GM21528 (cell line): ENCODE results near the gene ITGA11.

Source experiments
- ATAC-seq: cut with Tn5 transposase; IDR thresholded peaks from one replicate; pipeline ENCODE4 v1.9.1; 2021; ENCODE audit warnings: mild to moderate bottlenecking, moderate library complexity; ENCODE audit not compliant: unreplicated experiment, low FRiP score

ITGA11 gene

DNA sequence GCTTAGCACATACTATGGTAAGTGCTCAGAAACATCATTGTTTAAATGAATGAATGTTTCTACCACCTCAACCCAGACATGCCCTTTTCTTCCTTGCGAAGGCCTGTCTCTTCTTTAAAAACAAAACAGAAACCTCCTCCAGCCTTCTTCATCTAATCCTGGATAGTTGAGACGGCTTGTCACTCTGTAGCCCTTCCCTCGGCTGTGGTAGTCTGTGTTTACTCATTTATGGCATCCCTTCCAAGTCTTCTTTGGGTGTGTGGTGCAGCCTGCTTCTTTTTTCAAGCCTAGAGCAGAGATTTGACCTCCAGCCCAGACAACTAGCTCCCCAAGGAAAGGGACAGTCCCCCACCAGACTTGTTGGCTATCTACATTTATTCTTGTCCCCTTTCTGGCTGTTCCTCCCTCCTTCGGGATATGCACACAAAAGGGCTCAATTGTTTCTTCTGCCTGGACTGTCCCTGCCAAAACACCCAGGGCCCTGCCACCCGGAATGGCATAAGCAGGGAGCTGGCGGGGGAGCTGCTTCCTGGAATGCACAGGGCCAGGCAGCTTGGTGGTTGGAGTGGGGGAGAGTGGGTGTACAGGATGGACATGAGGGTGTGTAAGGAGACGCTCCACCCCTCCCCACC lies 67.8 kb downstream of the ITGA11 start:
- no peak for ATAC-seq

DNA sequence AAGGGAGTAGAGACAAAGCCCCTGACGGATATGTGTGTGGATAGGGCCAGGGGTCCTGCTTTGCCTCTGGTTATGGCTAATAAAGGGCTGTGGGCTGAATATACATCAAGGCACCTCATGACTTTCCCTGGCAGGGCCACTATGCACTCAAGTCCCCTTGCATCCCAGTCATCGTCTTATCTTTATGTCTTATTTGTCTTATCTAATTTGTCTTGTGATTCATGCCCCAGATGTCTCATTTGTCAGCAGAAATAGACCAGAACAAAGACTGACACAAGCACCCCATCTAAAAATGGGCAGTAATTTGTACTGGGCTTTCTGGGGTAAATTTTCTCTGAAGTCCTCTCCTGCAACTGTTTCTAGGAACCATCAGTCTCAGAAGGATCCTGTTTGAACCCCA lies 68.6 kb downstream of the ITGA11 start:
- no peak for ATAC-seq

DNA sequence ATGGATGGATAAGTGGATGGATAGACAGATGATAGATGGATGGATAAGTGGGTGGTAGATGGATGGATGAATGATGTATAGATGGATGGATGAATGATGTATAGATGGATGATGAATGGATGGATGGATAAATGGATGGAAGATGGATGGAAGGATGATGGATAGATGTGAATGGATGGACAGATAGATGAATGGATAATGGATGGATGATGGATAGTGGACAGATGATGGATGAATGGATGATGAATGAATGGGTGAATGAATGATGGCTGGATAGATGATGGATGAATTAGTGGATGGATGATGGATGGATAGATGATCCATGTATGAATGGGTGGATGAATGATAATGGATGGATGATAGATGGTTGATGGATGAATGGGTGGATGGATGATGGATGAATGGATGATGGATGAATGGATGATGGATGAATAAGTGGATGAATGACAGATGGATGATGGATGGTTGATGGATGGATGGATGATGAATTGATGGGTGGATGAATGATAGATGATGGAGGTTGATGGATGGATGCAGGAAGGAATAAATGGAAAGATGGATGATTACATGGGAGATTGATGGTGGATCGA lies 69.3 kb downstream of the ITGA11 start:
- no peak for ATAC-seq

DNA sequence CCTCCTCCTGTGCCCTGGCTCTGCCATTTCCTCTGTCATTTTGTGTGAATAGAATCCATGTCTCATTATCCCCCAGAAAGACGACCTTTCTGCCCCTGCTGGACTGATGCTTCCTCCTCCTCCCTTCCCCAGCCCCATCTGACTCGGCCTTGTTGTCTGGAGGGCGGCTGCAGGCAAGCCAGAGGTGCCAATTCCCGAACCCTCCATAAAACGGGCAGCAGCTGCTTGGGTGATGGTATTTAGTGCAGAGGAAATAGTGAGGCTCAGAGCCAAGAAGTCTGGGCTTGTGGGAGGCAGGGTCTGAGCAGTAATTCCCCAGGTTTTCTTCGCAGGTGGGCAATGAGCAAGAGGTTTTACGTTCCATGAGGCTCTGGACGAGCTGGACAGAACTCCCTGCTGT lies 71.2 kb downstream of the ITGA11 start:
- ATAC-seq = no peak

DNA sequence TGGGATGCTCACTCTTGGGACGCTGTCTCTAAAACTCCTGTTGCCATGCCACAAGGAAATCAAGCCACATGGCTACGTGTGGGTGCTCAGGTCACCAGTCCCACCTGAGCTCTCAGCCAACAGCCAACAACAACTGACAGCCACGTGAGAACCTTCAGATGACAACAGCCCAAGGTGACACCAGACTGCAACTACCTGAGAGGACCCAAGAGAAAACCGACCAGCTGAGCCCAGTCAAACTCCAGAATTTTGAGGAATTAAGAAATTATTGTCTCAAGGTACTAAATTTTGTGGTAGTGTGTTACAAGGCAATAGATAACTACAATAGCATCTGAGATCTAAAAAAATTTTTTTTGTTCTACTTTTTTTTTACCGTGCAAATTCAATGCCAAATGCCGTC lies 75.2 kb downstream of the ITGA11 start:
- ATAC-seq = no peak

DNA sequence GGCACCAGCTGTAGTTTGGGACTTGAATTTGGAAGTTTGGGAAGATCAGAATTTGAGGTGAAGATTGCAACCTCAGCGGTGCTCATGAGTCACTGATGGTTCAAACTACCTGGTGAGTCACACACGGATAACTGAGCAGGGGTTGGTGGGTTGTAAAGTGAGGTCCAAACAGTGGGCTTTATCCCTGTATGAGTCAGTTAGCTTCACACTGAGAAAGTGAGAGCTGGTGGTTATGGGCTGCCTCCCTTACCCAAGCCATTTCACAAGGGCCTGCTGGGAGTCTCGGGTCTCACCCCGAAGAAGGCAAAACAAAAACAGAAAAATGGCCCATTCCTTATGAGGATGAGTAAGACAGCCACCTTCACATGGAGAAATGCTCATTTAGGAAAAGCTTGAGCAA lies 77.0 kb downstream of the ITGA11 start:
- no peak for ATAC-seq

DNA sequence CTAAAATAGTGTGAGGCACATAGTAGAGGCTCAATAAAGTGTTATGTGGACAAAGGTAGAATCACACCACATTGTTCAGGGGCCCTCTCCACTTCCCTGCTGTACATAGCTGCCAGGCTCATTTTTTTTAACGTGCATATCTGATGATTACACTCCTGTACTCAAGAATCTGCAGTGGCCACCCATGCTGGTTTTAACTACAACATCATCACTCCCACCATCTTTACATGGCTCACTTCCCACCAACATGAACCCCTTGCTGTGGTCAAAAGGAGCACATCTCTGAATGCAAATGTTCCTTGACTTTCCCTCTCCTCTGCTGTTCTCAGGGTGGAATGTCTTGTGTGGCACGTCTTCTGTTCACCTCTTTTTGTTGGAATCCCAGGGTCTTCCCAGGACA lies 77.7 kb downstream of the ITGA11 start:
- ATAC-seq = no peak

DNA sequence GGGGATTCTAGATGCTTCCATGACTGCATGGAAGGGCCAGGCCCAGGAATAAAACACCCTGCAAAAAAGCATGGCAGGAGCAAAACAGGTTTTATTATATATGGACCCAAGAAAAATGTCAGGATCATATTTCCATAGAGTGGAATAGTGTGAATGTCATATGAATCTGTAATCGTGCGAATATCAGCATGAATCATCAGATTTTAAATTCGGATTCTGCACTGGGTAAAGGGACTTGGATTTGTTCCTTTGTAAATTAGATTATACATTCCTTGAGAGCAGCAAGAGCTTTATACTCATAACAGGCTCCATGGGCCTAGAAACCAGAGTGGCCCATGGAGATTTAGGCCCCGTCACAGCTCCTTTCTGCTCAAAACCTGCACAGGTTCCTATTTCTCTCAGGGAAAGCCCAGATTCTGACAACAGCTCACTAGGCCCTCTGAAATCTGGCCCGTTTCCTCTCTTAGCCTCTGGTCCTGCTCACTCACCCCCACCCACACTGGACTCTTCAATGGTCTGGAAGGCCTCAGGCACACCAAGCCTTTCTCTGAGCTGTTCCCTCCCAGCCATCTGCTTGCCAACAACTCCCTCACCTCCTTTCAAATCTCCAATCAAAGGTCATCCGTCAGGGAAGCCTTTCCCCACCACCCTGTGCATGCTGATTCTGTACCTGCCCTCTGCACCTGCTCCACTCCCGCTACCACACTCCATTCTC lies 78.4 kb downstream of the ITGA11 start:
- ATAC-seq = no peak

DNA sequence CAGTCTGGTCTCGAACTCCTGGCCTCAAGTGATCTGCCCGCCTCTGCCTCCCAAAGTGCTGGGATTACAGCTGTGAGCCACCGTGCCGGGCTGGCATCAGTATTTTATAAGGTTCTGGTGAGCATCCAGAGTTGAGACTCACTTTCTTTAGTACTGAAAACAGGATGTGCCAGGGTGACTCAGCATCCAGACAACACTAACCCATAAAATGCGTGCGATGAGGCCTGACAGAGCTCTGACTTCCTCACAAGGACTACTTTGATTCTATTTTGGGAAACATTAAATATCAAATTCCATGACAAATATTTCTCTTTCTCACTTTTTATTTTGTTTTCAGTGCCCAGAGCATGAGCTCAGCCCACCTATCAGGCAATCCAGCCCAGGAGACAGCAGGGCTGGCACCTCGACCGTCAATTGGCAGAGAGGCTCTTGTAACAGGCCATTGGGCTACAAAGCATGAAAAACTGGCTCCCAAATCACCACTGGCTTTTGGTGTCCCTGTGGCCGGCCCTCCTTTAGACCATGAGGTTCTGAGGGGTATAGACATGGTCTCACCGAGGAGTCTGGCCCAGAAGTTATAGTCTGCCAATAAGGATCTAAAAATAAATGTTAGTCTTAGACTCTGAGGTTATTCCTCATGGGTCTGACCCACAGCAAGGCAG lies 79.4 kb downstream of the ITGA11 start:
- ATAC-seq = no peak

DNA sequence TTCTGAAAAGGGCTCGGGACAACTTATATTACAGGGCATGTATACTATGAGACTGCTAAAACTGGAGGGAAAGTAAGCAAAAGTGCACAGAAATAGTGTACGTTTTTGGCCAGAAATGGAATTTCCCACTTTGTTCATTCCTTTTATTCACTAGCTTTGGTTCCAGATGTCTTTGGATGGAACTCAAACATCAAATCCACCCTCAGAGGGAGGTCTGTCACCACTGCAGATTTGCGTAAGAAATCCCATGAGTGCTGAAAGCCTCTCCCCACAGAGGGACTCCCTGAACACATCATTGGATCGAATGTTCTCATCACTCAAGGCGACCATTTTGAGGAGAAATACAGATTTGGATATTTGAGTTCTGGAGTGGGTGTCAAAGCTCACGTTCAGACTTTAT lies 82.8 kb downstream of the ITGA11 start:
- no peak for ATAC-seq

DNA sequence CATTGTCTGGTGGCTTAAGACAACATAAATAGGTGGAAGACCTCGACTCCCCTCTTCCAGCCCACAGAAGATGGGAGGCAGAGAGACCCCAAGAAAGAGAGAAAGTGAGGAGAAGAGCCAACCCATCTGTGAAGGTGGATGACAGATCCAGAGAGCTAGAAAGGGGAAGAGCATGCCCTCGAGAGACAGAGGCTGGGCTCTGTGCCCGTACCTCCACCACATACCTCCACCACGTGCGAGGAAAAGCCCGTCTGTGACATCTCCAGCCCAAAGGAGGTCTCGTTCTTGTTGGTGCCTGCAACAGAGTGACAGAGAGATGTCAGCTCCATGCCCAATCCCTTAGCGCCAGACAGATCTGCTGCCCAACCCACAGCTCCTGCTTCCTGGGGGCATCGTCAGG lies 83.4 kb downstream of the ITGA11 start:
- no peak for ATAC-seq

DNA sequence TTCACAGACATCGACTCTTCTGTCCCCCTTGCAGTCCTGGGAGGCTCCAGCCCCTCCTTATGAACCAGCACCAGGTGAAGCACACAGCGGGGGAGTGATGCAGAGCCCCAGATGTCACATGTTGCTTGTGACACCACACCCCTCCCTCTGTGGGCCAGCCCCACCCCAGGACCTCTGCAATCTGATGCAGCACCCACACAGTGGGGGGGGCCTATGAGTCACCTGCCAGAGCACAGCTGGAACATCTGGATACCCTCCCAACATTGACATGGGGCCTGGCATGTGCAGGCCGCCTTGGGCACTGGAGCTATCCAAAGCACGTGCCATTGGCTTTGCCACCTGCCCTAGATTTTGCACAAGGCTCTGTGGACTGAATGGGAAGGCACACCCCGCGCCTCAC lies 83.9 kb downstream of the ITGA11 start:
- no peak for ATAC-seq

DNA sequence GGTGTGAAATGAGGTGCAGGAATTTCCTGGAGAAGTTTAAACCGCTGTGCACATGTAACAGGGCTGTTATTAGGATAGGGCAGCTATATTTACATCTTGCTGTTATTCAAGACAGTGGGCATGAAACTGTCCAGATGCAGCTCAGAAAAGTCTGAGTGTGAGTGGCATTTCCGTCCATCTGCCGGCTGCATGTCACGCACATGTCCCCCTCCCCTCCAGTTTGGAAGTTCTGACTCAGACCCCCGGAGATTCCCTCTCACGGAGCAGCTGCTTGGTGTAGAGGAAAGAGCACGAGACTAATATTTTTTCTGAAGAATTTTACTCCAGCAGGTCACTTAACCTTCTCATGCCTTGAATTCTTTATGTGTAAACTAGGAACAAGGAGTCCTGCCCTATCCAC lies 84.6 kb downstream of the ITGA11 start:
- no peak for ATAC-seq

DNA sequence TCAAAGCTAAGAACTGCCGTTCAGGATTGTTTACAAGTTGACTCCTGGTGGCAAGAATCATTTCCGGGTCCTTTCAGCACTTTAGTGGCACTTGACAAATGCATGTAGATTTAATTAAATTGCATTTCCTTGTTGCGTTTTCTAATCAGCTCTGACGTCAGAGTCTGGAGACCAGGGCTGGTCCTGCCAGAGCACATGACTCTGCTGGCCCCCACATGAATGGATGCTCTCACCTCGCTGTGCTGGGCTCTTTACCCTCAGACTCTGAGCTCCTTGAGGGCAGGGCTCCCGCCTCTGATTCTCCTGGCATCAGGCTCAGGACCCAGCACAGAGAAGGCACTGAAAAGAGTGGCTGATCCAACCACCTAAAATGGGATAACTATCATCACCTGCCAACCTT lies 85.0 kb downstream of the ITGA11 start:
- ATAC-seq = no peak

DNA sequence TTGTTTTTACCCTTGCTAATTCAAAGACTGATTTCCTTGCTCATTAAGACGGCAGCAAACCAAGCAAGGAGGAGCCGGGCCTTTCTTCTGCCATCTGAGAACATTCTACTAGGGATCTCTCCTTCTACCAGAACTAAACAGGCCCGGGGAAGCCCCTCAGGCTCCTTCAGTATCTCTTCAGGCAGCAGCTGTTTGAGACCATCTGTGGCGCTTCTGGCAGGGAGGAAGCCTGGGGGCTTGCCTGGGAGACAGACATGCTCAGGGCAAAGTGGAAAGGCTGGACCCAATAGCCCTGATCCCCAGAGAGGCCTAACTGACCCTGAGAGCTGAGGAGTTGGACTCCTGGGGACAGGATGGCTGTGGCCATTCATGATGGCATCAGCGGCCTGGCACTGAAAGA lies 86.5 kb downstream of the ITGA11 start:
- no peak for ATAC-seq

DNA sequence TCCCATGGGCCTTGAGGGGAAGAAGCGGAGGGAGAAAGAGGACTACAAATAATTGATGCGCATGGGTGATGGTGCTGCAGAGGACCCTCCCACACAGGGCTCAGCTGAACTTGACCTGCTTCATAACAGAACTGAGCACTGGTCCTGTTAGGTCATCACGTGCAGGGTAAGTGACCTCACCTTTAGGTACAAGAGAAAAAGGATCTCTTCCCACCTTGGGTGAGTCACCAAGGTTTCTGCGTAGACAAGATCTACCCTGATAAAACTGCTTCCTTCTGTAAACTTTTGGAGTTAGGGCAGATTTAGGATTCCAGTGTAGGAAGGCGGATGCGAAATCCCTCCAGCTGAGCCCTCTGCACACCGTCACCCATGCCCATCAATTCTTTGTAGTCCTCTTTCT lies 87.4 kb downstream of the ITGA11 start:
- no peak for ATAC-seq

DNA sequence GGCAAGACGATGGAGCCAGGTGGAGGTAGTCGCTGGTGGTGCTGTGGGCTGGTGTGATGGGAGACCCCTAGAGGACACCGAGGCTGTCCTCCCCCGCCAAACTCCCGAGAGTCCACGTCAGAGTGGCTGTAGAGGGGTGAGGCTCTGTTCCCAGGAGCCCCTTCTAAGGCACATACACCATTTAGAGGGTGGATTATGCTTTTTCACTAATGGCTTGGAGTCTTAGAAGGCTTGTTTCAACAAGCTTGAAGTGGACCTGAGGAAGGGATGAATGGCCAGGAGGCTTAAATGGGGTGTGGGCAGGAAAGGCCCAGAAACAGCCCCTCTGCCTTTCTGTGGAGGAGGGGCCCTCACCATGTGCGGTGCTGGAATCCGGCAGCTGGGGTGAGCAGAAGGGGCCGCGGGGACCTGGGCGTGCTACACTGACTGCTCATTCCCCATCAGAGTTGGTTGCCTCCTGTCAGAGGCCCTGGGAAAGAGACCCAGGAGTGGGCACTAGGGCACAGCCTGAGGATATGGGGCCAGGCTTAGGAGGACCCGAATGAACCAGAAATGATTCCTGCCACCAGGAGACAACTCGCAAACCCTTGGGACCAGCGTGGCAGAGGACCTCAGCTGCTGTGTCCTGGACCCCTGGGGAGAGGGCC lies 88.3 kb downstream of the ITGA11 start:
- ATAC-seq = no peak

DNA sequence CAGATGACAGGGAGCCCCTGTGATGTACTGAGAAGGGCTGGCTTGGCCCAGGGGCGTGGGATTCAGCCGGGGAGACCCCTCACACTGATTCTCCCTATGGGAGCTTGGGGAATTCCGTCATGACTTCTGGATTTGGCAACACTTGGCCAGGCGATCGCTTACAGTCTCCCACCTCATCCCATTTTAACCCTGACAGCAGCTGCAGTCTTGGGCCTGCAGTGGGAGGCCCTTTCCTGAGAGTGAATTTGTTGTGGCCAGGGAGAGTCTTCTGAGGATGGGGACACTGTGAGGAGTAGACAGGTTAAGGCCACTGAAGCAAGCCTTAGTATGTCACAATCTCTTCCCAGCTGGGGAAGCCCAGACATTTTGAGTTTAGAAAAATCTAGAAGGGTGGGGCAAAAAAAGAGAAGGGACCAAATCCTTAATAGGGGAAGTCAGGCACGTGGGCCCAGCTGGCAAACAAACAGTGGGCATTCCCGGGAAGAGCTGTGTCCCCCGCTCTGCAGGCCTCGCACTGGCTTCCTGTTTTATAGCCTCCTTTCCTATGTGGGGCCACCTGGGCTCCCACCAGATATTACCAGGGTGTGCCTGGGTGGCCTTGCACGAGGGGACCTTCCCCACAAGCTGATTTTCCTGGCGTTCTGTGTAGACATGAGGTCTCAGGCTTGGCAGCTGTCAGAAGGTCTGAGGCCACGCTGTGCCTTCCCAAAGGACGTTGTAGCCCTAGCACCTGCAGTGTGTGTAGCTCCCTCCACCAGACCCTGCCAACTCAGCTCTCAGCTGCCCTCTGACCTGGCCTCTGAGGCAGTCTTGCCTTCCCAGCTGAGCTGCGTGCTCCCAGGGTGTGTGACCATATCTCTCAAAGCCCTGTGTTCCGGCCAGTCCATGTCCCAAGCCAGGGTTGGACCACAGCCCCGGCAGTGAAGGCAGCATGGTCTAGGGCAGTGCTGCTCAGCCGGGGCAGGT lies 89.9 kb downstream of the ITGA11 start:
- no peak for ATAC-seq

DNA sequence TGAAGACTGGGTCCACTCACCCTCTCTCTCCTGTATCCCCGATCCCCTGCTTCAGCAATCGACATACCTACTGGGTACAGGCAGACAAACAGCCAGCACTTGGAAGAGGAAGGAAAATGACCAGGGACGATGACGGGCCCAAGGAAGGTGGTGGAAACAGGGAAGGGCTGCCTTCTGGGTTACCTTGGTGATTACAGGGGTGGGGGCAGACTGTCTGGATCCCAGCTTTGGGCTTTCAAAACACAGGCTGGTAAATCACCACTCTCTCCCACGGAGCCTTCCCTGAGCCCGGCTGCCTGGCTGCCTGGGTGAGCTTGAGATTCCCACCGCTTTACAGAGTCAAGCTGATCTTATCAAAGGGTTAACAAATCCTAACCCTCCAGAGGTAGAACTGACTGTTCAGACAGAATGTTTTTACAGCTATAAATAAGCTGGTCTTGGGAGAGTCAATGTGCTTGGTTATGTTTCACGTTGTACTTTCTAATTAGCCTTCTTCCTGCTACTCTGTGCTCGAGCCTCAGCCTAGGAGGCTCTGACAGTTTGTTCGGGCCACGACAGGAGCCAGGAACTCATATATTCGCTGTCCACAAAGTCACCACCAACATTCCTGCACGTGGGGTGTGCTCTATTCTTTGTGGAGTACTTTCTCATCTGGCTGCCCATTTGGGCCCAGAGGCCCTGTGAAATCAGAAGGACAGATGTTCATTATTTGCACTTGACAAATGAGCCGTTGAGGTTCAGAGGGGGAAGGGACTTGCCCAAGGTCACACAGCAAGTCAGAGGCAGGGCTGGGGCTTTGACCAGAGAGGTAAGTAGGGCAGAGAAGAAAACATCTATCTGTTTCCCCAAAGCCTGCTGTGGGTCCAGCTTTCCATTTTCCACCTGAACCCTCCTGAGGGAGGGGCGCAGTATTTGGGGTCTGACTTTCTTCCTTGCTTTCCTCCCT lies 91.0 kb downstream of the ITGA11 start:
- ATAC-seq = no peak
